GM18520 (cell line): ENCODE results near the gene RAB7A.
"Not testable (repeated sequence)": the region's sequence is repeated elsewhere in the genome, so short reads cannot be mapped to it uniquely, and the experiment has no call there.

ENCODE experiments used
- ATAC-seq: cut with Tn5 transposase; IDR thresholded peaks from one replicate; pipeline ENCODE4 v1.9.1; 2021; ENCODE audit not compliant: unreplicated experiment

The RAB7A gene

DNA sequence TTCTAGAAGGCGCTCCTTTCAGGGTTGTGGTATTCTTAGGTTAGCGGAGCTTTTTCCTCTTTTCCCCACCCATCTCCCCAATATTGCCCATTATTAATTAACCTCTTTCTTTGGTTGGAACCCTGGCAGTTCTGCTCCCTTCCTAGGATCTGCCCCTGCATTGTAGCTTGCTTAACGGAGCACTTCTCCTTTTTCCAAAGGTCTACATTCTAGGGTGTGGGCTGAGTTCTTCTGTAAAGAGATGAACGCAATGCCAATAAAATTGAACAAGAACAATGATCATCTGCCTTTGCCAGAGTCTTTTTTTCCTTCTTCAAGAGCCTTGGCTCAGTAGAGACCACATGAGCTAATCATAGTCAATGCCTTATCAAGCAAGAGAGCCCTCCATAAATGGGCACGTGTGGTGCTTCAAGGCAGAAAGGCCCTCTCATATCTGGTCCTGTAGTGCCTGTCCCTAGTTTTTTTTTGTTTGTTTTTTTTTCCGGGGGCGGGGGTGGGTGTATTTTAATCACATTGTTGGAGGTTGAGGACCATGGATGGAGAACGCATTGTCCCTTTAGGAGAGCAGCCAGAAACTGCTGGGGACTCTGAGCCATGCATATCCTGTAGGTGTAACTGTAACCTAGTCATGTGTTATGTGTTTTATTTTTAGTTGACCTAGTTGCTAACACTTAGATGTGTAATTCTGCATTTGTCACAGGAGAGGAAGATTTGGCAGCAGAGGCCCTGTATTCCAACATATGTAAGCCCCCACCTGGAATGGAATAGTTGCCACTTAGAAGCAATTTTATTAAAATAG lies 88.7 kb downstream of the RAB7A start:
- ATAC-seq: no peak

GRCh38 chr3:128815318-128816064 lies 89.5 kb downstream of the RAB7A start:
- ATAC-seq: no peak

- no peak for ATAC-seq
Observed at GRCh38 chr3:128818186-128818787, 92.3 kb downstream of the RAB7A start.

GRCh38 chr3:128820252-128820839 lies 94.4 kb downstream of the RAB7A start:
- ATAC-seq: no peak

GRCh38 chr3:128823008-128823407 lies 97.0 kb downstream of the RAB7A start:
- ATAC-seq: no peak

DNA sequence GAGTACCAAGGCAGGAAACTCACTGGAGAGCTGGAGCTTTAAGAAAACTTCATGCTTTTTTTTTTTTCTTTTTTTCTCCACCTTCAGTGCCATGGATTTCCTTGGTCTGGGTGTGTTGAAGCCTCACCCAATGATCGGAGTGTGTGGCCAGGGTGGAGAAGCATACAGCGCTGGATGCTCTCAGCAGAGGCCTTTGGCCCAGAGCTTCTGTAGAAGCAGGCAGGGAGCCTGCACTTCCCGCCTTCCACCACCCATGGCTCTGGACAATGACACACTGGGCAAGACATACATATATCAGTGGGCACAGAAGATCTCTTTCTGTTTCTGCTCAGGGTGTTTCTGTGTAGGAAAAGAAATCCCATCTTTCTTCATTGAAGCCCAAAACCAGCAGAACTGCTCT lies 97.6 kb downstream of the RAB7A start:
- ATAC-seq: no peak

- ATAC-seq: no peak
Observed at GRCh38 chr3:128824132-128824850, 98.3 kb downstream of the RAB7A start.

DNA sequence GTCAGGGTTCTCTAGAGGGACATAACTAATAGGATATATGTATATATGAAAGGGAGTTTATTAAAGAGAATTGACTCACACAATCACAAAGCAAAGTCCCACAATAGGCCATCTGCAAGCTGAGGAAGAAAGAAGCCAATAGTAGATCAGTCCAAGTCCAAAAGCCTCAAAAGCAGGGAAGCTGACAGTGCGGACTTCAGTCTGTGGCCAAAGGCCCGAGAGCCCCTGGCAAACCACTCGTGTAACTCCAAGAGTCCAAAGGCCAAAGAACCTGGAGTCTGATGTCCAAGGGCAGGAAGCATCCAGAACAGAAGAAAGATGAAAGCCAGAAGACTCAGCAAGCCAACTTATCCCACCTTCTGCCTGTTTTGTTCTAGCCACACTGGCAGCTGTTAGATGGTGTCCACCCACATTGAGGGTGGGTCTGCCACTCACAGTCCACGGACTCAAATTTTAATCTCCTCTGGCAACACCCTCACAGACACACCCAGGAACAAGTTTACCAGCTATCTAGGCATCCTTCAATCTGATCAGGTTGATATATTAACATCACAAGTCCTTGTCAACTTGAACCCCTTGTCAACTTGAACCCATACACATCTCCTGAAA lies 99.2 kb downstream of the RAB7A start:
- no peak for ATAC-seq

DNA sequence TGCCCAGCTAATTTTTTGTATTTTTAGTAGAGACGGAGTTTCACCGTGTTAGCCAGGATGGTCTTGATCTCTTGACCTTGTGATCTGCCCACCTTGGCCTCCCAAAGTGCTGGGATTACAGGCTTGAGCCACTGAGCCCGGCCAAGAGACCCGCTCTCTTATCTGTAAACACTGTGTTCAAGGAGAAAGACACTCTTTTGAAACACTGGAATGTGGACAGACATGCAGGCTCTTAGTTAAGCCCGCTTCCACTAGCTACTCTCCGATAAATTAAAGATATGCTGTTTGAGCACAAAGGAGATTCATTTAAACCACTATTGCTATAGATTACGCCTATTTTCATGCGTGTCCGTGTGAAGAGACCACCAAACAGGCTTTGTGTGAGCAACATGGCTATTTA lies 103.1 kb downstream of the RAB7A start:
- ATAC-seq: not testable (repeated sequence)

GRCh38 chr3:128829925-128830625 lies 104.1 kb downstream of the RAB7A start:
- not testable (repeated sequence) for ATAC-seq

DNA sequence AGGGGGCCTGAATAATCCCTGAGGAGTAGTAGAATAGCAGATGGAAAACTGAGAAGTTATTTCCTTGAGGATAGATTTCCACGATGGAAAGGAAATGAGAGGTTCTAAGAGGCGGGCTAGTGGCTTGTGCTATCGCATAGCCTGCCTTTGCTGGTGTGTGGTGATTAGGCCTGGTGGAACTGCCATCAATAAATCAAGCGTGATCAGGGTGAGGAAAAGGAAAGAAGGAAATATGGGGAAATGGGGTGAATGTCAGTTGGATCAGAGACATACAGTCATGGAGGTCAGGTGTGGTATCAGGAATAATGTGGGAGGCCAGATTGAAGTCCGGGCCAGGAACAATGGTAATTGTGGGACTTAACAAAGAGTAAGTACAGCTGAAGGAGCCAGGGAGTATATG lies 104.8 kb downstream of the RAB7A start:
- not testable (repeated sequence) for ATAC-seq

- ATAC-seq: not testable (repeated sequence)
Observed at GRCh38 chr3:128832979-128833378, 107.0 kb downstream of the RAB7A start.

DNA sequence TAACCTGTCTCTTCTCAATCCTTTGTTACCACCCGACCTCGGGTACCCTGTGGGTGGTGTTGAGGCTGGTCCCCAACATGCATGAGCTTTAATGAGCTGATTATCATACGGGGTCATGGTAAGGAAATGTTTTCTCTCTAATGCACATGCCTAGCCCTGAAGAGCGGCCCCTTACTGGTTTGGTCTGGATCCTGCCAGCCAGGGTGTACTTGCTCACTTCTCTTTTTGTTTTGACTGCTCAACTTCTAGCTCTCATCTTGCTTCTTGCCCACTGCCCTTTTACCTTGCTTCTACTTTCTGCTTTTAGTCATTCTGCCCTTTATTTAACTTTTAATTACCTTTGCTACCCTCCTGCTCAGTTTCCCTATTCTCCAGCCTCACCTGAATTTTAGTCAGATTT lies 109.1 kb downstream of the RAB7A start:
- no peak for ATAC-seq

- ATAC-seq: no peak
Observed at GRCh38 chr3:128841926-128842920, 116.2 kb downstream of the RAB7A start.

- no peak for ATAC-seq
Observed at GRCh38 chr3:128844502-128844901, 118.5 kb downstream of the RAB7A start.

DNA sequence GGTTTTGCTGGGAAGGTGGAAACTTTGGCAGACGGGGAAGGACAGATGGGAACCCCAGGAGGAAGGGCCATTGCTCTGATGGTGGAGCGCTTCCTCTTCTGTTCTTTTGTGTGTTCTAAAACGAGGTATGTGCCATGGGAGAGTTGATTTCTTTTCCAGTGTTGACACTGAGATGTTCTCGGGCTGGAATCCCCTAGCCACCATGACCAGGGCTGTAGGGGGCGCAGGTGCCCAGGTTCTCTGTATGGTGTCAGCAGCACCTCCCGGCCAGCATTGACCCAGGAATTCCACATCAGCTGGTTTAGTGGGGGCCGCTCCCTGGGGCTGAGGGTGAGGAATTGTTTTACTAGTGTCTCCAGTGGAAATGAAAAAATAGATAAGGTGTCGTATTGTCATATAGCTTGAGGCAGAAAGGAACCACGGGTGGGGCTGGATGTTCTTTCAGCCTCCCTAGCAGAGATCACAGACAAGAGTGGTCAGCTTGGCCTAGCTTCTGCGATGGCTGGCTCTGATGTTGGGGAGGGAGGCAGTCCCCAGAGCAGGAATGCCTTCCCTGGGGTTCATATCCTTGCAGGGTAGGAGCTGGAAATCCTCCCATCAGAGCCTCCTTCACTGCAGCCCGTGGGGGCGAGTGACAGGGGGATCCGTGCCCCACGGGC lies 119.3 kb downstream of the RAB7A start:
- no peak for ATAC-seq

GRCh38 chr3:128845778-128846485 lies 119.9 kb downstream of the RAB7A start:
- no peak for ATAC-seq
